GM12878 (cell line): ENCODE data around the gene SDK2. TPM values are rescaled to one million over a fixed set of nuclear protein-coding genes. Genes with fewer than 3 reads are reported as not detected.

ENCODE experiments used
- ATAC-seq: fragments of 200-7000 bp; cut with Tn5 transposase; 3 replicates; pipeline ENCODE4 v1.9.1; 2020; ENCODE audit warnings: mild to moderate bottlenecking, moderate library complexity
- BruUV-seq: library from RNA; stranded (reverse); fragments of 400-500 nt; replicated peaks from 2 replicates; lab custom pipeline; 2021; lab: Mats Ljungman, UMichigan
- CTCF ChIA-PET: fragments of 300-600 bp; sonication (Branson Sonifier 250); formaldehyde crosslinking; extraction: SDS; loops from one replicate; lab custom pipeline; 2021; ENCODE audit warnings: inconsistent platforms; lab: Yijun Ruan, JAX
- POLR2A ChIA-PET: fragments of 350-600 bp; formaldehyde crosslinking; extraction: SDS; loops from one replicate; lab custom pipeline; 2021; ENCODE audit warnings: inconsistent platforms; lab: Charles Lee
- RAD21 ChIA-PET: fragments of 300-600 bp; sonication (Branson Sonifier 250); formaldehyde crosslinking; loops from one replicate; lab custom pipeline; 2023; ENCODE audit warnings: antibody characterized with exemption; ENCODE audit not compliant: unreplicated experiment; lab: Charles Lee
- SMC1A ChIA-PET: fragments of 300-600 bp; sonication (Branson Sonifier 250); formaldehyde crosslinking; loops from one replicate; lab custom pipeline; 2023; ENCODE audit not compliant: unreplicated experiment, uncharacterized antibody; lab: Charles Lee
- DNase-seq: peaks from one replicate; pipeline ENCODE4 v3.0.0-alpha.2; 2011; ENCODE audit warnings: low read depth, low spot score
- FAIRE-seq: peaks from 3 replicates; lab custom pipeline; 2011; peaks lifted over from hg19 to GRCh38; lab: Jason Lieb, UNC
- H2AFZ ChIP-seq: 2 replicates; pipeline ENCODE4 v1.6.0; 2011; ENCODE audit warnings: low read depth, low read length, control low read depth; ENCODE audit not compliant: control insufficient read depth
- H3K27ac ChIP-seq: 2 replicates; pipeline ENCODE4 v1.5.1; 2011; ENCODE audit warnings: control low read depth; ENCODE audit not compliant: control insufficient read depth, insufficient read depth
- H3K27me3 ChIP-seq, 2 experiments: replicated peaks in 1 of 2; 2 replicates each; pipeline versions ENCODE4 v1.6.0 to v1.6.1; 2011; ENCODE audit warnings: low read length in 1 of 2; ENCODE audit not compliant: control insufficient read depth in 2 of 2, insufficient read depth in 2 of 2
- H3K36me3 ChIP-seq, 2 experiments: 2 replicates each; pipeline ENCODE4 v1.5.1; 2011; ENCODE audit warnings: low read length in 1 of 2; ENCODE audit not compliant: control insufficient read depth in 2 of 2, insufficient read depth in 2 of 2
- H3K4me1 ChIP-seq: 2 replicates; pipeline ENCODE4 v1.6.1; 2011; ENCODE audit warnings: mild to moderate bottlenecking, low read length, moderate library complexity, mixed read lengths; ENCODE audit not compliant: control insufficient read depth, insufficient read depth
- H3K4me2 ChIP-seq: 2 replicates; pipeline ENCODE4 v1.6.0; 2011; ENCODE audit warnings: control low read depth; ENCODE audit not compliant: control insufficient read depth, insufficient read depth
- H3K4me3 ChIP-seq: fragments of 200-600 bp; sonication (generic); 2 replicates; pipeline ENCODE4 v1.5.1; 2016
- H3K79me2 ChIP-seq: 2 replicates; pipeline ENCODE4 v1.6.0; 2011; ENCODE audit warnings: low read length; ENCODE audit not compliant: control insufficient read depth, insufficient read depth
- H3K9ac ChIP-seq: 2 replicates; pipeline ENCODE4 v1.8.0; 2011; ENCODE audit warnings: low read length, control low read depth, mixed read lengths; ENCODE audit not compliant: control insufficient read depth, insufficient read depth
- H3K9me3 ChIP-seq: replicated peaks from 3 replicates; pipeline ENCODE4 v1.5.1; 2011; ENCODE audit warnings: mild to moderate bottlenecking, low read length; ENCODE audit not compliant: control insufficient read depth, insufficient read depth
- H4K20me1 ChIP-seq: 2 replicates; pipeline ENCODE4 v1.6.0; 2011; ENCODE audit not compliant: control insufficient read depth, insufficient read depth
- CTCF ChIP-seq, 3 experiments: IDR thresholded peaks in 2 of 3; conservative IDR thresholded peaks in 1 of 3; 2 replicates each; pipeline ENCODE4 v1.5.1; 2011; ENCODE audit warnings: low read depth in 3 of 3, low read length in 3 of 3, mild to moderate bottlenecking in 3 of 3, control low read depth in 2 of 3, moderate library complexity in 2 of 3, inconsistent platforms in 1 of 3, mixed read lengths in 1 of 3; ENCODE audit not compliant: control insufficient read depth in 2 of 3, insufficient read depth in 1 of 3; ENCODE audit errors: extremely low read depth in 1 of 3
- E2F4 ChIP-seq: IDR thresholded peaks from 2 replicates; pipeline ENCODE4 v1.6.1; 2012; ENCODE audit warnings: low read depth, low read length, improper control_type of control experiment
- NFXL1 ChIP-seq: fragments of 450-650 bp; IDR thresholded peaks from 2 replicates; pipeline ENCODE4 v1.6.1; 2017; ENCODE audit warnings: antibody characterized with exemption, mild to moderate bottlenecking, borderline replicate concordance
- REST ChIP-seq: IDR thresholded peaks from 2 replicates; pipeline ENCODE4 v1.6.1; 2012; ENCODE audit warnings: mild to moderate bottlenecking, low read depth, low read length
- RUNX3 ChIP-seq: IDR thresholded peaks from 2 replicates; pipeline ENCODE4 v1.6.1; 2012; ENCODE audit warnings: low read length, inconsistent platforms
- SPI1 ChIP-seq: IDR thresholded peaks from 2 replicates; pipeline ENCODE4 v1.6.1; 2011; ENCODE audit warnings: low read depth, mild to moderate bottlenecking, low read length, moderate library complexity, borderline replicate concordance; ENCODE audit not compliant: insufficient read depth
- SUPT20H ChIP-seq: IDR thresholded peaks from 2 replicates; pipeline ENCODE4 v1.6.1; 2011; ENCODE audit warnings: low read depth, mild to moderate bottlenecking, low read length, moderate library complexity, borderline replicate concordance; ENCODE audit not compliant: control insufficient read depth
- TCF7 ChIP-seq: IDR thresholded peaks from 2 replicates; pipeline ENCODE4 v1.6.1; 2014; ENCODE audit warnings: antibody characterized with exemption, borderline replicate concordance
- YBX1 ChIP-seq: fragments of 450-650 bp; IDR thresholded peaks from 2 replicates; pipeline ENCODE4 v1.6.1; 2016; ENCODE audit warnings: antibody characterized with exemption
- ZNF217 ChIP-seq: fragments of 450-650 bp; IDR thresholded peaks from 2 replicates; pipeline ENCODE4 v1.6.1; 2017; ENCODE audit warnings: antibody characterized with exemption, mild to moderate bottlenecking
- WGBS: methylation state at CpG from one replicate; pipeline ENCODE4 v1.1.6; 2016; ENCODE audit warnings: low lambda C conversion rate; ENCODE audit not compliant: insufficient replicate concordance, insufficient coverage; ENCODE audit errors: missing lambda C conversion rate; 5-methylcytosine and 5-hydroxymethylcytosine counted together
- in situ Hi-C: fragments of 300-500 bp; cut with MboI; formaldehyde crosslinking; loops from 9 replicates; pipeline ENCODE4 v1.14.3; 2018; ENCODE audit warnings: mixed read lengths
- intact Hi-C: fragments of 100-400 bp; cut with micrococcal nuclease; formaldehyde crosslinking; loops from one replicate; pipeline ENCODE4 v1.14.2; 2022; ENCODE audit not compliant: unreplicated experiment
- polyA plus RNA-seq, 11 experiments: library from polyadenylated mRNA; depleted of rRNA in 4 of 11; unstranded in 6 of 11; stranded (reverse) in 5 of 11; fragments of >200 nt; fragmentation: Nextera tagmentation in 4 of 11; fragmentation: Illumina TruSeq in 1 of 11; extraction: Ambion mirVana in 4 of 11; extraction: Trizol in 1 of 11; gene quantifications; 1 replicate in 1 of 11; 2 replicates in 10 of 11; pipeline versions ENCODE4 v1.2.1 to v1.2.3, GENCODE V29; 2011 to 2016; ENCODE audit warnings: inconsistent platforms in 2 of 11, missing spikeins in 2 of 11, low read depth in 1 of 11
- total RNA-seq, 4 experiments: library from RNA; depleted of rRNA in 3 of 4; stranded (reverse); fragments of >200 nt in 3 of 4; fragmentation: Illumina TruSeq in 1 of 4; extraction: Trizol in 1 of 4; gene quantifications; 2 replicates each; pipeline versions ENCODE4 v1.2.1 to v1.2.3, GENCODE V29; 2013 to 2021
- TF ChIP-seq, protein P1 (sequence below): fragments of 450-650 bp; IDR thresholded peaks from 2 replicates; pipeline ENCODE4 v1.6.1; 2016; ENCODE audit warnings: mild to moderate bottlenecking
- TF ChIP-seq, protein P2 (sequence below): fragments of 450-650 bp; IDR thresholded peaks from 2 replicates; pipeline ENCODE4 v1.6.1; 2017; ENCODE audit warnings: mild to moderate bottlenecking, low read depth, inconsistent platforms; ENCODE audit not compliant: poor library complexity, severe bottlenecking

The SDK2 gene
- total and polyA plus RNA-seq, 10 of the 15 experiments (the other 5 are each of a cell fraction or from before 2014, with no cell fraction given): 0.03 to 0.08 (median 0.03) TPM; not detected in 7

DNA sequence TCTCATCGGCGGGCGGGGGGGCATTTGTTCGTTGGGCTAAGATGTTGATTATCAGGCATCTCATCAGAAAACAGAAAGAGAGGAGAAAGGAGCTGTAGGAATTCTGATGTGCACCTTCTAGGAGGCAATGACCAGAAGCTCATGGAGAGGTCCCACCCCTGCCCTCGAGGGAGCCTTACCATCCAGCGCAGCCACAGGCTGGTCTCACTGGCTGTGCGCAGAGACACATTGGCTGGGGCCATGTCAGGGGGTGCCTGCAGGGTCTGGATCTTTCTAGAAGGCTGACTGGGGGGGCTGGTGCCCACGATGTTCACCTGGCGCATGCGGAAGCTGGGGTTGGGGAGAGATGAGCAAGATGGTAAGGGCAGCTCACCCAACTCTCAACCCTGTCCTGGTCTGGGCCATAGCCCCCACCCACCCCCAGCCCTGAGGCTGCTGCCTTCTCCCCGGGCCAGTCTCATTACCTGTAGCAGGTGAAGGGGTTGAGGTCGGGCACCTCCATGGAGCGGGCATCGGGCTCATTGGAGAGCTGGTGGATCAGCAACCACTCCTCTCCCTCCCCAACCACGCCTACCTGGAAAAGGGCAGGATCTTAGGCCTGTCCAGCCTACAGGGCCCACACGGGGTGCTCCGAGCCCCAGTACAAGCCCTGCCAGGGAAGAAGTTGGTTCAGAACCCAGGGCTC lies 246.2 kb downstream of the SDK2 start:
- no peak for FAIRE-seq
- intact Hi-C loops: no loop called here
- POLR2A ChIA-PET: interaction anchor here (0.7 kb wide), 1 partner anchor 175 kb away, joined by 3 read pairs; no protein-coding TSS in a partner anchor
- TF ChIP-seq CTCF (IDR thresholded peaks at IDR 0.05 in 2 of 3, conservative IDR thresholded peaks at IDR 0.05 in 1 of 3; ENCODE audit: control insufficient read depth in 2 of 3, extremely low read depth in 1 of 3, insufficient read depth in 1 of 3, low read depth in 3 of 3, low read length in 3 of 3) (no peak), ZNF217 (no peak), REST (no peak), RUNX3 (no peak), SPI1 (no peak), NFXL1 (no peak), SUPT20H (no peak), YBX1 (no peak), TCF7 (no peak), E2F4 (no peak)
- TF ChIP-seq, protein P1, sequence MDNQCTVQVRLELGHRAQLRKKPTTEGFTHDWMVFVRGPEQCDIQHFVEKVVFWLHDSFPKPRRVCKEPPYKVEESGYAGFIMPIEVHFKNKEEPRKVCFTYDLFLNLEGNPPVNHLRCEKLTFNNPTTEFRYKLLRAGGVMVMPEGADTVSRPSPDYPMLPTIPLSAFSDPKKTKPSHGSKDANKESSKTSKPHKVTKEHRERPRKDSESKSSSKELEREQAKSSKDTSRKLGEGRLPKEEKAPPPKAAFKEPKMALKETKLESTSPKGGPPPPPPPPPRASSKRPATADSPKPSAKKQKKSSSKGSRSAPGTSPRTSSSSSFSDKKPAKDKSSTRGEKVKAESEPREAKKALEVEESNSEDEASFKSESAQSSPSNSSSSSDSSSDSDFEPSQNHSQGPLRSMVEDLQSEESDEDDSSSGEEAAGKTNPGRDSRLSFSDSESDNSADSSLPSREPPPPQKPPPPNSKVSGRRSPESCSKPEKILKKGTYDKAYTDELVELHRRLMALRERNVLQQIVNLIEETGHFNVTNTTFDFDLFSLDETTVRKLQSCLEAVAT: no peak
- TF ChIP-seq, protein P2, sequence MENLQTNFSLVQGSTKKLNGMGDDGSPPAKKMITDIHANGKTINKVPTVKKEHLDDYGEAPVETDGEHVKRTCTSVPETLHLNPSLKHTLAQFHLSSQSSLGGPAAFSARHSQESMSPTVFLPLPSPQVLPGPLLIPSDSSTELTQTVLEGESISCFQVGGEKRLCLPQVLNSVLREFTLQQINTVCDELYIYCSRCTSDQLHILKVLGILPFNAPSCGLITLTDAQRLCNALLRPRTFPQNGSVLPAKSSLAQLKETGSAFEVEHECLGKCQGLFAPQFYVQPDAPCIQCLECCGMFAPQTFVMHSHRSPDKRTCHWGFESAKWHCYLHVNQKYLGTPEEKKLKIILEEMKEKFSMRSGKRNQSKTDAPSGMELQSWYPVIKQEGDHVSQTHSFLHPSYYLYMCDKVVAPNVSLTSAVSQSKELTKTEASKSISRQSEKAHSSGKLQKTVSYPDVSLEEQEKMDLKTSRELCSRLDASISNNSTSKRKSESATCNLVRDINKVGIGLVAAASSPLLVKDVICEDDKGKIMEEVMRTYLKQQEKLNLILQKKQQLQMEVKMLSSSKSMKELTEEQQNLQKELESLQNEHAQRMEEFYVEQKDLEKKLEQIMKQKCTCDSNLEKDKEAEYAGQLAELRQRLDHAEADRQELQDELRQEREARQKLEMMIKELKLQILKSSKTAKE: no peak

More for the DNA sequence above, 246.2 kb downstream of the SDK2 start:
- Histone ChIP-seq H3K4me2 (no peak overlapping the region), H3K79me2 (no peaks in the 10 kb centered on the region), H3K4me1 (no peaks in the 10 kb centered on the region), H4K20me1 (no peaks in the 10 kb centered on the region), H3K27ac (no peak overlapping the region), H3K9ac (no peak overlapping the region), H3K9me3 (no peaks in the 10 kb centered on the region), H3K36me3 (no peaks in the 10 kb centered on the region), H3K4me3 (no peak overlapping the region), H2AFZ (no peak overlapping the region), H3K27me3 (no peaks in the 10 kb centered on the region; a peak in 2 of 4 replicates)
- in situ Hi-C loops: no loop called here
- ChIA-PET RAD21 (no interaction called here), CTCF (interaction anchor here (1.1 kb wide), 1 partner anchor 28 kb away, joined by 3 read pairs; no protein-coding TSS in a partner anchor), SMC1A (no interaction called here)
- no peak for DNase-seq
- BruUV-seq: no TSS peak
- WGBS: 30% methylated on average over 15 of the region's 17 CpGs
- ATAC-seq: no peak
